IMR-90 (cell line): ENCODE measurements around the gene TRAPPC2B.

Experiments used
- MAFK ChIP-seq: IDR thresholded peaks from 2 replicates; pipeline ENCODE4 v1.6.1; 2012; ENCODE audit warnings: low read depth, low read length, improper control_type of control experiment
- POLR2A ChIP-seq: IDR thresholded peaks from 2 replicates; pipeline ENCODE4 v1.6.1; 2012; ENCODE audit warnings: mild to moderate bottlenecking, low read depth, low read length
- RAD21 ChIP-seq: IDR thresholded peaks from 2 replicates; pipeline ENCODE4 v1.6.1; 2012; ENCODE audit warnings: low read length, improper control_type of control experiment
- RCOR1 ChIP-seq: IDR thresholded peaks from 2 replicates; pipeline ENCODE4 v1.6.1; 2012; ENCODE audit warnings: mild to moderate bottlenecking, low read length, improper control_type of control experiment; ENCODE audit not compliant: insufficient replicate concordance
- TF ChIP-seq, protein P1 (sequence below): conservative IDR thresholded peaks from 2 replicates; pipeline ENCODE4 v1.5.1; 2012; ENCODE audit warnings: mild to moderate bottlenecking, low read depth, low read length, improper control_type of control experiment
- TF ChIP-seq, protein P2 (sequence below): fragments of 150-350 bp; IDR thresholded peaks from 2 replicates; pipeline ENCODE4 v1.6.1; 2017; ENCODE audit warnings: mild to moderate bottlenecking, antibody characterized with exemption, low read length, low read depth

DNA sequence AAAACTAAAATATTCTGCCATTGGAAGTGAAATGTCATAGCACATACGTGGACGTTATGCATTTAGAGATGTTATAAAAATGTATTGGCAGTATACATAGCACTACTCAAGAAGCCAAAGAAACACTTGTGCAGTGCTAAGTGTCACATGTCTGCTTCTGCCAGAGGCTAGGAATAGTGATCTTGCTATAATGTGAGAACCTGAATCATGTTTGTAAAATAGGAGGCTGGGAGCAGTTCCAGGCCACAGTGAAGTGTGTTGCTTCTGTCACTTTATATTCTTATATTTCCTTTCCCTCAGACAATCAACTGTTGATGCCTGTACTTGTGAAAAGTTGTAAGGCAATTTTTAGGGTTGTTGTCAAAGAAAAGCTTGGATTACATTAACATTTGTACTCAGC, 3.4 kb downstream of the TRAPPC2B start:
- TF ChIP-seq POLR2A = no peak
- TF ChIP-seq RAD21 = no peak
- TF ChIP-seq, protein P1, sequence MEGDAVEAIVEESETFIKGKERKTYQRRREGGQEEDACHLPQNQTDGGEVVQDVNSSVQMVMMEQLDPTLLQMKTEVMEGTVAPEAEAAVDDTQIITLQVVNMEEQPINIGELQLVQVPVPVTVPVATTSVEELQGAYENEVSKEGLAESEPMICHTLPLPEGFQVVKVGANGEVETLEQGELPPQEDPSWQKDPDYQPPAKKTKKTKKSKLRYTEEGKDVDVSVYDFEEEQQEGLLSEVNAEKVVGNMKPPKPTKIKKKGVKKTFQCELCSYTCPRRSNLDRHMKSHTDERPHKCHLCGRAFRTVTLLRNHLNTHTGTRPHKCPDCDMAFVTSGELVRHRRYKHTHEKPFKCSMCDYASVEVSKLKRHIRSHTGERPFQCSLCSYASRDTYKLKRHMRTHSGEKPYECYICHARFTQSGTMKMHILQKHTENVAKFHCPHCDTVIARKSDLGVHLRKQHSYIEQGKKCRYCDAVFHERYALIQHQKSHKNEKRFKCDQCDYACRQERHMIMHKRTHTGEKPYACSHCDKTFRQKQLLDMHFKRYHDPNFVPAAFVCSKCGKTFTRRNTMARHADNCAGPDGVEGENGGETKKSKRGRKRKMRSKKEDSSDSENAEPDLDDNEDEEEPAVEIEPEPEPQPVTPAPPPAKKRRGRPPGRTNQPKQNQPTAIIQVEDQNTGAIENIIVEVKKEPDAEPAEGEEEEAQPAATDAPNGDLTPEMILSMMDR = no peak
- TF ChIP-seq RCOR1 = no peak
- no peak for TF ChIP-seq MAFK
- TF ChIP-seq, protein P2, sequence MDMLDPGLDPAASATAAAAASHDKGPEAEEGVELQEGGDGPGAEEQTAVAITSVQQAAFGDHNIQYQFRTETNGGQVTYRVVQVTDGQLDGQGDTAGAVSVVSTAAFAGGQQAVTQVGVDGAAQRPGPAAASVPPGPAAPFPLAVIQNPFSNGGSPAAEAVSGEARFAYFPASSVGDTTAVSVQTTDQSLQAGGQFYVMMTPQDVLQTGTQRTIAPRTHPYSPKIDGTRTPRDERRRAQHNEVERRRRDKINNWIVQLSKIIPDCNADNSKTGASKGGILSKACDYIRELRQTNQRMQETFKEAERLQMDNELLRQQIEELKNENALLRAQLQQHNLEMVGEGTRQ = no peak
